Liver (tissue), 9 donors: ENCODE results near the gene TLX3. TPM values are rescaled to one million over a fixed set of nuclear protein-coding genes. Genes with fewer than 3 reads are reported as not detected.

Source experiments
- DNase-seq: peaks from one replicate; pipeline ENCODE4 v3.0.0-alpha.2; 2017; ENCODE audit warnings: low spot score
- H3K27ac ChIP-seq, 2 donors: one replicate each; pipeline ENCODE4 v1.7.0; 2013; ENCODE audit warnings: inconsistent platforms in 2 of 2, low read length in 2 of 2, control low read depth in 1 of 2, low read depth in 1 of 2, mild to moderate bottlenecking in 1 of 2
- H3K27me3 ChIP-seq, 4 donors: one replicate each; pipeline versions ENCODE4 v1.6.1 to v1.7.0; 2013; ENCODE audit warnings: low read length in 3 of 4, inconsistent platforms in 1 of 4, mild to moderate bottlenecking in 1 of 4, moderate library complexity in 1 of 4; ENCODE audit not compliant: control insufficient read depth in 4 of 4, insufficient read depth in 4 of 4
- H3K36me3 ChIP-seq, 4 donors: one replicate each; pipeline versions ENCODE4 v1.6.1 to v1.7.0; 2013; ENCODE audit warnings: low read length in 3 of 4, mild to moderate bottlenecking in 3 of 4, low read depth in 1 of 4, moderate library complexity in 1 of 4; ENCODE audit not compliant: control insufficient read depth in 4 of 4, insufficient read depth in 3 of 4
- H3K4me1 ChIP-seq, 4 donors: one replicate each; pipeline versions ENCODE4 v1.6.1 to v1.7.0; 2013; ENCODE audit warnings: low read length in 3 of 4, mild to moderate bottlenecking in 3 of 4, moderate library complexity in 1 of 4; ENCODE audit not compliant: control insufficient read depth in 4 of 4, insufficient read depth in 4 of 4
- H3K4me3 ChIP-seq, 3 donors: one replicate each; pipeline versions ENCODE4 v1.6.1 to v1.7.0; 2013; ENCODE audit warnings: low read length in 3 of 3, control low read depth in 1 of 3, low read depth in 1 of 3, mild to moderate bottlenecking in 1 of 3
- H3K9ac ChIP-seq, 2 donors: one replicate each; pipeline ENCODE4 v1.7.0; 2013; ENCODE audit warnings: low read length in 2 of 2, mild to moderate bottlenecking in 2 of 2, moderate library complexity in 2 of 2, control low read depth in 1 of 2, low read depth in 1 of 2
- H3K9me3 ChIP-seq, 4 donors: one replicate each; pipeline versions ENCODE4 v1.6.1 to v1.7.0; 2013; ENCODE audit warnings: low read length in 3 of 4; ENCODE audit not compliant: control insufficient read depth in 4 of 4
- ATF3 ChIP-seq: IDR thresholded peaks from 2 replicates; pipeline ENCODE4 v1.6.1; 2016; ENCODE audit warnings: antibody characterized with exemption
- CTCF ChIP-seq: fragments of 150-350 bp; IDR thresholded peaks from 2 replicates; pipeline ENCODE4 v1.5.1; 2017; ENCODE audit warnings: improper control_type of control experiment, low read depth, low read length; ENCODE audit not compliant: missing input control
- EGR1 ChIP-seq, 2 donors: IDR thresholded peaks; 2 replicates each; pipeline ENCODE4 v1.6.1; 2016 to 2018; ENCODE audit warnings: antibody characterized with exemption in 2 of 2, low read depth in 2 of 2
- FOXA1 ChIP-seq: IDR thresholded peaks from 2 replicates; pipeline ENCODE4 v1.6.1; 2016; ENCODE audit warnings: antibody characterized with exemption
- FOXA2 ChIP-seq: IDR thresholded peaks from 2 replicates; pipeline ENCODE4 v1.6.1; 2016; ENCODE audit warnings: antibody characterized with exemption
- GABPA ChIP-seq, 2 donors: IDR thresholded peaks in 1 of 2; conservative IDR thresholded peaks in 1 of 2; 2 replicates each; pipeline ENCODE4 v1.6.1; 2016; ENCODE audit warnings: antibody characterized with exemption in 2 of 2, mild to moderate bottlenecking in 1 of 2, moderate library complexity in 1 of 2
- HNF4A ChIP-seq, 2 donors: conservative IDR thresholded peaks; 2 replicates each; pipeline ENCODE4 v1.6.1; 2016; ENCODE audit warnings: antibody characterized with exemption in 2 of 2, mild to moderate bottlenecking in 2 of 2
- HNF4G ChIP-seq: IDR thresholded peaks from 2 replicates; pipeline ENCODE4 v1.6.1; 2016; ENCODE audit warnings: antibody characterized with exemption
- JUND ChIP-seq, 2 donors: IDR thresholded peaks; 2 replicates each; pipeline ENCODE4 v1.6.1; 2016; ENCODE audit warnings: antibody characterized with exemption in 2 of 2
- MAX ChIP-seq: IDR thresholded peaks from 2 replicates; pipeline ENCODE4 v1.6.1; 2016; ENCODE audit warnings: antibody characterized with exemption
- NR2F2 ChIP-seq: IDR thresholded peaks from 2 replicates; pipeline ENCODE4 v1.6.1; 2016; ENCODE audit warnings: antibody characterized with exemption
- RAD21 ChIP-seq, 2 donors: IDR thresholded peaks; 2 replicates each; pipeline ENCODE4 v1.6.1; 2016; ENCODE audit warnings: antibody characterized with exemption in 2 of 2, mild to moderate bottlenecking in 2 of 2
- REST ChIP-seq: IDR thresholded peaks from 2 replicates; pipeline ENCODE4 v1.6.1; 2016; ENCODE audit warnings: antibody characterized with exemption, mild to moderate bottlenecking
- RXRA ChIP-seq, 2 donors: IDR thresholded peaks; 2 replicates each; pipeline ENCODE4 v1.6.1; 2017 to 2018; ENCODE audit warnings: antibody characterized with exemption in 2 of 2, mild to moderate bottlenecking in 1 of 2
- SP1 ChIP-seq: IDR thresholded peaks from 2 replicates; pipeline ENCODE4 v1.6.1; 2018; ENCODE audit warnings: antibody characterized with exemption, mild to moderate bottlenecking
- TAF1 ChIP-seq: conservative IDR thresholded peaks from 2 replicates; pipeline ENCODE4 v1.6.1; 2016; ENCODE audit warnings: antibody characterized with exemption, mild to moderate bottlenecking
- YY1 ChIP-seq: IDR thresholded peaks from 2 replicates; pipeline ENCODE4 v1.6.1; 2016; ENCODE audit warnings: antibody characterized with exemption, mild to moderate bottlenecking
- ZBTB33 ChIP-seq: IDR thresholded peaks from 2 replicates; pipeline ENCODE4 v1.6.1; 2016; ENCODE audit warnings: antibody characterized with exemption
- whole genome bisulfite sequencing: extraction: QIAGEN DNeasy Blood & Tissue Kit; methylation state at CpG from one replicate; pipeline ENCODE4 v1.1.7; 2013; 5-methylcytosine and 5-hydroxymethylcytosine counted together
- polyA plus RNA-seq, 2 donors: library from polyadenylated mRNA; stranded (reverse) in 1 of 2; unstranded in 1 of 2; fragments of 200-250 nt in 1 of 2; fragments of >200 nt in 1 of 2; fragmentation: Nextera tagmentation in 1 of 2; extraction: Ambion mirVana in 1 of 2; gene quantifications; one replicate each; pipeline versions ENCODE4 v1.2.1 to v1.2.3, GENCODE V29; 2013 to 2015
- total RNA-seq, 2 donors: library from RNA; depleted of rRNA; stranded (reverse); fragments of >200 nt; gene quantifications; one replicate each; pipeline ENCODE4 v1.2.3, GENCODE V29; 2014
- donor health status: healthy.
- donor health status: healthy.
- donor health status: healthy.
- donor health status: healthy.
- donor health status: healthy.

The TLX3 gene
- total and polyA plus RNA-seq, 4 donors = not detected

- Histone ChIP-seq H3K4me3 (no peak overlapping the region), H3K4me1 (no peaks in the 10 kb centered on the region), H3K9ac (no peak overlapping the region), H3K36me3 (no peaks in the 10 kb centered on the region), H3K27ac (no peak overlapping the region), H3K27me3 (no peaks in the 10 kb centered on the region), H3K9me3 (no peaks in the 10 kb centered on the region)
- TF ChIP-seq REST = no peak
- no peak for TF ChIP-seq GABPA (IDR thresholded peaks at IDR 0.05 in 1 of 2, conservative IDR thresholded peaks at IDR 0.05 in 1 of 2)
- TF ChIP-seq FOXA2 = no peak
- no peak for TF ChIP-seq TAF1
- TF ChIP-seq MAX = no peak
- no peak for TF ChIP-seq ATF3
- TF ChIP-seq EGR1 (IDR thresholded peaks at IDR 0.05; ENCODE audit: low read depth in 2 of 2) = no peak
- TF ChIP-seq FOXA1 = no peak
- TF ChIP-seq ZBTB33 = no peak
- no peak for TF ChIP-seq NR2F2
- no peak for TF ChIP-seq JUND (IDR thresholded peaks at IDR 0.05)
- TF ChIP-seq SP1 = no peak
- TF ChIP-seq RAD21 (IDR thresholded peaks at IDR 0.05) = no peak
- TF ChIP-seq CTCF = no peak
- TF ChIP-seq HNF4A (conservative IDR thresholded peaks at IDR 0.05) = no peak
- TF ChIP-seq RXRA (IDR thresholded peaks at IDR 0.05) = no peak
- no peak for TF ChIP-seq HNF4G
- TF ChIP-seq YY1 = no peak
- WGBS = 85% methylated on average over 5 of the region's 5 CpGs
- no peak for DNase-seq
Measured at GRCh38 chr5:171355302-171355724, 46.3 kb downstream of the TLX3 start.

GRCh38 chr5:171357843-171358242 lies 48.8 kb downstream of the TLX3 start:
- Histone ChIP-seq H3K27ac (no peak overlapping the region), H3K36me3 (no peaks in the 10 kb centered on the region), H3K4me1 (no peaks in the 10 kb centered on the region), H3K27me3 (no peaks in the 10 kb centered on the region), H3K4me3 (no peak overlapping the region), H3K9me3 (no peaks in the 10 kb centered on the region), H3K9ac (no peak overlapping the region)
- 94% methylated on average over 2 of the region's 2 CpGs for WGBS
- DNase-seq = no peak
- TF ChIP-seq GABPA (IDR thresholded peaks at IDR 0.05 in 1 of 2, conservative IDR thresholded peaks at IDR 0.05 in 1 of 2) (no peak), FOXA2 (no peak), TAF1 (no peak), NR2F2 (no peak), REST (no peak), RXRA (IDR thresholded peaks at IDR 0.05) (no peak), MAX (no peak), EGR1 (IDR thresholded peaks at IDR 0.05; ENCODE audit: low read depth in 2 of 2) (no peak), SP1 (no peak), ZBTB33 (no peak), FOXA1 (no peak)
